WTC11 (cell line): ENCODE data around the gene DBX1. TPM values are rescaled to one million over a fixed set of nuclear protein-coding genes. Genes with fewer than 3 reads are reported as not detected.

ENCODE experiments used
- ATF3 ChIP-seq: sonication (generic); formaldehyde crosslinking; conservative IDR thresholded peaks from 2 replicates; pipeline ENCODE4 v1.8.1; 2022; ENCODE audit warnings: mild to moderate bottlenecking, missing genetic modification reagents
- CBFB ChIP-seq: sonication (generic); formaldehyde crosslinking; IDR thresholded peaks from 2 replicates; pipeline ENCODE4 v1.8.1; 2022; ENCODE audit warnings: mild to moderate bottlenecking, low read depth, missing genetic modification reagents
- CTCF ChIP-seq: fragments of 200-600 bp; IDR thresholded peaks from 2 replicates; pipeline ENCODE4 v1.8.0; 2022; ENCODE audit warnings: antibody characterized with exemption
- FOXK1 ChIP-seq: sonication (generic); formaldehyde crosslinking; IDR thresholded peaks from 2 replicates; pipeline ENCODE4 v1.8.0; 2022; ENCODE audit warnings: mild to moderate bottlenecking, moderate library complexity, missing genetic modification reagents
- SP1 ChIP-seq: sonication (generic); formaldehyde crosslinking; conservative IDR thresholded peaks from 2 replicates; pipeline ENCODE4 v1.8.1; 2022; ENCODE audit warnings: missing genetic modification reagents
- ZNF232 ChIP-seq: sonication (generic); formaldehyde crosslinking; IDR thresholded peaks from 2 replicates; pipeline ENCODE4 v1.8.0; 2022; ENCODE audit warnings: mild to moderate bottlenecking, missing genetic modification reagents
- ZNF416 ChIP-seq: fragments of 250-450 bp; sonication (Bioruptor Pico); IDR thresholded peaks from 2 replicates; pipeline ENCODE4 v1.9.0; 2021; ENCODE audit warnings: mild to moderate bottlenecking, inconsistent platforms
- ZNF423 ChIP-seq: fragments of 250-450 bp; sonication (Bioruptor Pico); IDR thresholded peaks from 2 replicates; pipeline ENCODE4 v2.1.2; 2022; ENCODE audit warnings: mild to moderate bottlenecking, moderate library complexity
- ZNF671 ChIP-seq: fragments of 250-450 bp; sonication (Bioruptor Pico); IDR thresholded peaks from 2 replicates; pipeline ENCODE4 v1.8.0; 2021; ENCODE audit warnings: mild to moderate bottlenecking
- ZSCAN18 ChIP-seq: fragments of 250-450 bp; sonication (Bioruptor Pico); IDR thresholded peaks from 2 replicates; pipeline ENCODE4 v2.1.2; 2022; ENCODE audit warnings: mild to moderate bottlenecking, moderate library complexity
- total RNA-seq: library from RNA; stranded (reverse); gene quantifications from 3 replicates; pipeline ENCODE4 v1.2.3, GENCODE V29; 2021
- TF ChIP-seq, protein P1 (sequence below): sonication (generic); formaldehyde crosslinking; IDR thresholded peaks from 2 replicates; pipeline ENCODE4 v1.8.1; 2023; ENCODE audit warnings: mild to moderate bottlenecking, missing genetic modification reagents
- TF ChIP-seq, protein P2 (sequence below): sonication (generic); formaldehyde crosslinking; IDR thresholded peaks from 2 replicates; pipeline ENCODE4 v1.8.0; 2022; ENCODE audit warnings: mild to moderate bottlenecking, missing genetic modification reagents
- TF ChIP-seq, protein P3 (sequence below): sonication (generic); formaldehyde crosslinking; IDR thresholded peaks from 2 replicates; pipeline ENCODE4 v1.8.1; 2022; ENCODE audit warnings: low read depth, missing genetic modification reagents, borderline replicate concordance
- TF ChIP-seq, protein P4 (sequence below): sonication (generic); formaldehyde crosslinking; IDR thresholded peaks from 2 replicates; pipeline ENCODE4 v1.8.1; 2022; ENCODE audit warnings: mild to moderate bottlenecking, moderate library complexity, missing genetic modification reagents
- TF ChIP-seq, protein P5 (sequence below): sonication (generic); formaldehyde crosslinking; IDR thresholded peaks from 2 replicates; pipeline ENCODE4 v1.8.1; 2023; ENCODE audit warnings: mild to moderate bottlenecking, missing genetic modification reagents, borderline replicate concordance

DBX1 gene
- total RNA-seq, 1 experiment from 2014 or later, result 0.24 TPM

GRCh38 chr11:20131788-20132666 is 28.2 kb downstream of the DBX1 start (continued):
- TF ChIP-seq ZNF416 (CRISPR knock-in tag) (no peak), ATF3 (CRISPR knock-in tag) (no peak), ZNF423 (CRISPR knock-in tag) (no peak), FOXK1 (CRISPR knock-in tag) (no peak), ZNF671 (CRISPR knock-in tag) (no peak), CTCF (peak; percentile 87), CBFB (CRISPR knock-in tag) (no peak), SP1 (CRISPR knock-in tag) (no peak), ZSCAN18 (CRISPR knock-in tag) (no peak), ZNF232 (CRISPR knock-in tag) (no peak)
- TF ChIP-seq, protein P1, sequence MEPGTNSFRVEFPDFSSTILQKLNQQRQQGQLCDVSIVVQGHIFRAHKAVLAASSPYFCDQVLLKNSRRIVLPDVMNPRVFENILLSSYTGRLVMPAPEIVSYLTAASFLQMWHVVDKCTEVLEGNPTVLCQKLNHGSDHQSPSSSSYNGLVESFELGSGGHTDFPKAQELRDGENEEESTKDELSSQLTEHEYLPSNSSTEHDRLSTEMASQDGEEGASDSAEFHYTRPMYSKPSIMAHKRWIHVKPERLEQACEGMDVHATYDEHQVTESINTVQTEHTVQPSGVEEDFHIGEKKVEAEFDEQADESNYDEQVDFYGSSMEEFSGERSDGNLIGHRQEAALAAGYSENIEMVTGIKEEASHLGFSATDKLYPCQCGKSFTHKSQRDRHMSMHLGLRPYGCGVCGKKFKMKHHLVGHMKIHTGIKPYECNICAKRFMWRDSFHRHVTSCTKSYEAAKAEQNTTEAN (CRISPR knock-in tag), result no peak
- TF ChIP-seq, protein P2, sequence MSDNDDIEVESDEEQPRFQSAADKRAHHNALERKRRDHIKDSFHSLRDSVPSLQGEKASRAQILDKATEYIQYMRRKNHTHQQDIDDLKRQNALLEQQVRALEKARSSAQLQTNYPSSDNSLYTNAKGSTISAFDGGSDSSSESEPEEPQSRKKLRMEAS (CRISPR knock-in tag), result peak; percentile 40; the same call in 1 of the 2 replicates
- TF ChIP-seq, protein P3, sequence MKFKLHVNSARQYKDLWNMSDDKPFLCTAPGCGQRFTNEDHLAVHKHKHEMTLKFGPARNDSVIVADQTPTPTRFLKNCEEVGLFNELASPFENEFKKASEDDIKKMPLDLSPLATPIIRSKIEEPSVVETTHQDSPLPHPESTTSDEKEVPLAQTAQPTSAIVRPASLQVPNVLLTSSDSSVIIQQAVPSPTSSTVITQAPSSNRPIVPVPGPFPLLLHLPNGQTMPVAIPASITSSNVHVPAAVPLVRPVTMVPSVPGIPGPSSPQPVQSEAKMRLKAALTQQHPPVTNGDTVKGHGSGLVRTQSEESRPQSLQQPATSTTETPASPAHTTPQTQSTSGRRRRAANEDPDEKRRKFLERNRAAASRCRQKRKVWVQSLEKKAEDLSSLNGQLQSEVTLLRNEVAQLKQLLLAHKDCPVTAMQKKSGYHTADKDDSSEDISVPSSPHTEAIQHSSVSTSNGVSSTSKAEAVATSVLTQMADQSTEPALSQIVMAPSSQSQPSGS, result no peak
- TF ChIP-seq, protein P4, sequence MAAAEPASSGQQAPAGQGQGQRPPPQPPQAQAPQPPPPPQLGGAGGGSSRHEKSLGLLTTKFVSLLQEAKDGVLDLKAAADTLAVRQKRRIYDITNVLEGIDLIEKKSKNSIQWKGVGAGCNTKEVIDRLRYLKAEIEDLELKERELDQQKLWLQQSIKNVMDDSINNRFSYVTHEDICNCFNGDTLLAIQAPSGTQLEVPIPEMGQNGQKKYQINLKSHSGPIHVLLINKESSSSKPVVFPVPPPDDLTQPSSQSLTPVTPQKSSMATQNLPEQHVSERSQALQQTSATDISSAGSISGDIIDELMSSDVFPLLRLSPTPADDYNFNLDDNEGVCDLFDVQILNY (CRISPR knock-in tag), result no peak
- TF ChIP-seq, protein P5, sequence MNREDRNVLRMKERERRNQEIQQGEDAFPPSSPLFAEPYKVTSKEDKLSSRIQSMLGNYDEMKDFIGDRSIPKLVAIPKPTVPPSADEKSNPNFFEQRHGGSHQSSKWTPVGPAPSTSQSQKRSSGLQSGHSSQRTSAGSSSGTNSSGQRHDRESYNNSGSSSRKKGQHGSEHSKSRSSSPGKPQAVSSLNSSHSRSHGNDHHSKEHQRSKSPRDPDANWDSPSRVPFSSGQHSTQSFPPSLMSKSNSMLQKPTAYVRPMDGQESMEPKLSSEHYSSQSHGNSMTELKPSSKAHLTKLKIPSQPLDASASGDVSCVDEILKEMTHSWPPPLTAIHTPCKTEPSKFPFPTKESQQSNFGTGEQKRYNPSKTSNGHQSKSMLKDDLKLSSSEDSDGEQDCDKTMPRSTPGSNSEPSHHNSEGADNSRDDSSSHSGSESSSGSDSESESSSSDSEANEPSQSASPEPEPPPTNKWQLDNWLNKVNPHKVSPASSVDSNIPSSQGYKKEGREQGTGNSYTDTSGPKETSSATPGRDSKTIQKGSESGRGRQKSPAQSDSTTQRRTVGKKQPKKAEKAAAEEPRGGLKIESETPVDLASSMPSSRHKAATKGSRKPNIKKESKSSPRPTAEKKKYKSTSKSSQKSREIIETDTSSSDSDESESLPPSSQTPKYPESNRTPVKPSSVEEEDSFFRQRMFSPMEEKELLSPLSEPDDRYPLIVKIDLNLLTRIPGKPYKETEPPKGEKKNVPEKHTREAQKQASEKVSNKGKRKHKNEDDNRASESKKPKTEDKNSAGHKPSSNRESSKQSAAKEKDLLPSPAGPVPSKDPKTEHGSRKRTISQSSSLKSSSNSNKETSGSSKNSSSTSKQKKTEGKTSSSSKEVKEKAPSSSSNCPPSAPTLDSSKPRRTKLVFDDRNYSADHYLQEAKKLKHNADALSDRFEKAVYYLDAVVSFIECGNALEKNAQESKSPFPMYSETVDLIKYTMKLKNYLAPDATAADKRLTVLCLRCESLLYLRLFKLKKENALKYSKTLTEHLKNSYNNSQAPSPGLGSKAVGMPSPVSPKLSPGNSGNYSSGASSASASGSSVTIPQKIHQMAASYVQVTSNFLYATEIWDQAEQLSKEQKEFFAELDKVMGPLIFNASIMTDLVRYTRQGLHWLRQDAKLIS (CRISPR knock-in tag), result no peak
